Endodermal cell (in vitro differentiated cells): ENCODE results near the gene PPP2R5C. TPM values are rescaled to one million over a fixed set of nuclear protein-coding genes. Genes with fewer than 3 reads are reported as not detected.
A peak's percentile ranks its signal among the peaks of the same experiment; 100 is the strongest.

Experiments
- DNase-seq: peaks from one replicate; pipeline ENCODE4 v3.0.0-alpha.2; 2017
- H3K27ac ChIP-seq: 2 replicates; pipeline ENCODE4 v1.5.1; 2013; ENCODE audit warnings: mild to moderate bottlenecking, low read depth, low read length, moderate library complexity
- H3K27me3 ChIP-seq: 2 replicates; pipeline ENCODE4 v1.6.1; 2013; ENCODE audit warnings: mild to moderate bottlenecking, low read length, moderate library complexity; ENCODE audit not compliant: insufficient read depth, control insufficient read depth, poor library complexity, severe bottlenecking
- H3K36me3 ChIP-seq: 2 replicates; pipeline ENCODE4 v1.7.0; 2013; ENCODE audit warnings: mild to moderate bottlenecking, low read length, moderate library complexity; ENCODE audit not compliant: control insufficient read depth, insufficient read depth
- H3K4me1 ChIP-seq: one replicate; pipeline ENCODE4 v1.7.0; 2013; ENCODE audit warnings: low read length; ENCODE audit not compliant: control insufficient read depth, insufficient read depth
- H3K4me3 ChIP-seq: 2 replicates; pipeline ENCODE4 v1.5.1; 2013; ENCODE audit warnings: mild to moderate bottlenecking, low read length, moderate library complexity
- H3K9ac ChIP-seq: 2 replicates; pipeline ENCODE4 v1.6.1; 2013; ENCODE audit warnings: mild to moderate bottlenecking, low read length, moderate library complexity; ENCODE audit not compliant: poor library complexity, severe bottlenecking; ENCODE audit errors: extremely low read depth
- H3K9me3 ChIP-seq: 2 replicates; pipeline ENCODE4 v1.6.1; 2013; ENCODE audit warnings: mild to moderate bottlenecking, low read length, moderate library complexity; ENCODE audit not compliant: control insufficient read depth
- H3K27ac Mint-ChIP-seq: 2 replicates; pipeline ENCODE4 v1.8.0; 2020; ENCODE audit warnings: mixed read lengths
- H3K27me3 Mint-ChIP-seq: 2 replicates; pipeline ENCODE4 v1.8.0; 2021; ENCODE audit warnings: mild to moderate bottlenecking, mixed read lengths; ENCODE audit not compliant: insufficient read depth
- H3K36me3 Mint-ChIP-seq: 2 replicates; pipeline ENCODE4 v1.8.0; 2020; ENCODE audit warnings: low read depth, mixed read lengths
- H3K4me1 Mint-ChIP-seq: 2 replicates; pipeline ENCODE4 v1.8.0; 2020; ENCODE audit warnings: mixed read lengths
- H3K4me3 Mint-ChIP-seq: 2 replicates; pipeline ENCODE4 v1.8.0; 2020; ENCODE audit warnings: mild to moderate bottlenecking, moderate library complexity, mixed read lengths
- H3K9me3 Mint-ChIP-seq: 2 replicates; pipeline ENCODE4 v1.8.0; 2020; ENCODE audit warnings: mild to moderate bottlenecking, mixed read lengths
- CTCF ChIP-seq: fragments of 200-600 bp; sonication (generic); conservative IDR thresholded peaks from 2 replicates; pipeline ENCODE4 v1.5.0; 2021; ENCODE audit warnings: antibody characterized with exemption, mild to moderate bottlenecking
- WGBS, 2 experiments: methylation state at CpG; one replicate each; pipeline versions ENCODE4 v1.1.5 to v1.1.7; 2013; ENCODE audit warnings: missing lambda C conversion rate in 2 of 2, mixed read lengths in 1 of 2; ENCODE audit not compliant: insufficient coverage in 1 of 2, insufficient read length in 1 of 2; 5-methylcytosine and 5-hydroxymethylcytosine counted together
- total RNA-seq, 2 donors: library from RNA; stranded (reverse); fragmentation: NEBNext Ultra II Directional in 1 of 2; extraction: Animal tissue kit (Norgen Biotek cat#: 25700) in 1 of 2; gene quantifications; 2 replicates in 1 of 2; 3 replicates in 1 of 2; pipeline ENCODE4 v1.2.1, GENCODE V29; 2021

Gene PPP2R5C
- total RNA-seq, 2 donors from 2014 or later: 116 to 117 TPM

DNA sequence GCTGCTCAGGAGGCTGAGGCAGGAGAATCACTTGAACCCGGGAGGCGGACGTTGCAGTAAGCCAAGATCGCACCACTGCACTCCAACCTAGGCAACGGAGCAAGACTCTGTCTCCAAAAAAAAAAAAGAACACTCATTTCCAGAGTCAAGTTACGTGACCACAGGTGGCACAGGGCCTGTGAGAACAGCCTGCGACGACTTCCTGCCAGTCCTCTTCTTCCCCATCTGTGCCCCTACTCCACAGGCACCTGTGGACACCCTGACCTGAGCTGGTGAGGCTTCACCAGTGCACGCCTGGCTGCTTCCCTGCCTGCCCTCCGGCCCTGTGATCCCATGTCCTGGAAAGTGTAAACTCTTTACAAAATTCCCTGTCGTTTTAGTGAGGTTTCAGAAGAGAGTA, 77.7 kb downstream of the PPP2R5C start:
- Mint-ChIP-seq H3K36me3 (peaks cover 8% of the 10 kb centered on the region), H3K4me1 (peaks cover 17% of the 10 kb centered on the region), H3K9me3 (no peaks in the 10 kb centered on the region), H3K27me3 (no peaks in the 10 kb centered on the region), H3K4me3 (no peak overlapping the region), H3K27ac (peak overlapping the region; percentile 89)
- WGBS, 2 experiments: 87 to 95% methylated on average over 8 to 11 of the region's 11 CpGs
- Histone ChIP-seq H3K27me3 (no peaks in the 10 kb centered on the region), H3K4me1 (peaks cover 10% of the 10 kb centered on the region), H3K9me3 (no peaks in the 10 kb centered on the region), H3K4me3 (no peak overlapping the region), H3K9ac (no peak overlapping the region), H3K27ac (no peak overlapping the region), H3K36me3 (peaks cover 9% of the 10 kb centered on the region)
- no peak for DNase-seq
- no peak for TF ChIP-seq CTCF

DNA sequence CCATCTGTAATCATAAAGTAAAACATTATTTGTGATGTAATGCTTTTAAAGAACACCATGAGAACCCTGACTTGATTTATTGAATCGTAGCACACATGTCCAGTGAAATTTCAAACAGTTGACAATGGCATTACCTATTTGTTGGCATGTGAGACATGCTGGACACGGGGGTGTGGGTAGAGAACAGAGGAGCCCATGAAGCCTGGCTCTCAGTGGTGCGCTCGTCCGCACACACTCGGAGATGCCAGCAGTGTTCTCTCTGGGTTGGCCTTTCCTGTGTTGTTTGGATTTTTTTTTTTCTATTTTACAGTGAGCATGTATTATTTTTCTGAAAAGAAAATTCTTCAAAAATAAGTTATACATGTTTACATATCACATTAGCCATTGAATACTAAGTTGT, 78.2 kb downstream of the PPP2R5C start:
- Histone ChIP-seq H3K9ac (no peak overlapping the region), H3K27ac (no peak overlapping the region), H3K36me3 (peaks cover 9% of the 10 kb centered on the region), H3K27me3 (no peaks in the 10 kb centered on the region), H3K4me1 (peaks cover 5% of the 10 kb centered on the region), H3K4me3 (no peak overlapping the region), H3K9me3 (no peaks in the 10 kb centered on the region)
- Mint-ChIP-seq H3K4me3 (no peak overlapping the region), H3K27ac (peak overlapping the region; percentile 89), H3K27me3 (no peaks in the 10 kb centered on the region), H3K4me1 (peaks cover 13% of the 10 kb centered on the region), H3K9me3 (no peaks in the 10 kb centered on the region), H3K36me3 (peaks cover 8% of the 10 kb centered on the region)
- DNase-seq: no peak
- 99 to 100% methylated on average over 3 to 6 of the region's 6 CpGs for WGBS, 2 experiments
- no peak for TF ChIP-seq CTCF

DNA sequence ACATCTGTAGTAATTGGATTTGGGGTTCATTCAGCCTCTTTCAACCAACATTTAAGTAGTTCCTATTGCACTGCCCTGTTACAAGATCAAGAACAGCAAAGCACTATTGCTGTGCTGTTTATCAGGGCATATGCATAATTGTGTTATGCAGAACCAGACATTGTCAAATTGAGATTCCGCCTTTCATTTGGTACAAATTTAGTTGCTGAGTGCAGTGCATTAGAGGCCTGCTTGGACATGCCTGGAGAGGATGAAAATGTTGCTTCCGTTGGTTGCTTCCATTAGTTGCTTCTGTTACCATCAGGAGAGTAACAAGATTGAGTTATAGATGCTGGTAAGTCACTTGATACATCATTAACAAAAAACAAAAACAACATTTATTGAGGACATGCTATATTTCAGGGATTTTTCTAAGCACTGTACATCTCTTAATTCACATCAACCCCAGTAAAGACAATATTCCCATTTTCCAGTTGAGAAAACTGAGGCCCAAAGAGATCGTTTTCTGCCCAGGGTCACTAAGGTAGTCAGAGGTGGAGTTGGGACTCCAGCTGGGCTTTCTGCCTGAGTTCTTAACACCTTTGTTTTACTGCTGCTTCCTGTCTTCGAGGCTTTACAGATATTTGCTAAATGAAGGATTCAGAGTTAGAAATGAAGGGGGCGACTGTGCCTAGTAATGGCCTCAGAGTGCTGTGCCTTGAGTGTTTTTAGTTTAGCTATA, 79.3 kb downstream of the PPP2R5C start:
- no peaks in the 10 kb centered on the region for H3K27me3 Mint-ChIP-seq
- H3K27ac Mint-ChIP-seq: peak overlapping the region; percentile 75
- peaks cover 6% of the 10 kb centered on the region for H3K4me1 Mint-ChIP-seq
- Histone ChIP-seq H3K9me3 (no peaks in the 10 kb centered on the region), H3K27me3 (no peaks in the 10 kb centered on the region), H3K4me3 (no peak overlapping the region), H3K27ac (no peak overlapping the region), H3K4me1 (no peaks in the 10 kb centered on the region), H3K9ac (no peak overlapping the region), H3K36me3 (peaks cover 9% of the 10 kb centered on the region)
- no peaks in the 10 kb centered on the region for H3K9me3 Mint-ChIP-seq
- TF ChIP-seq CTCF: no peak
- DNase-seq: no peak
- H3K36me3 Mint-ChIP-seq: peaks cover 8% of the 10 kb centered on the region
- WGBS, 2 experiments: 88 to 92% methylated on average over 5 of the region's 5 CpGs
- H3K4me3 Mint-ChIP-seq: no peak overlapping the region
